ENCODE measurements around the gene CTR9. TPM values are rescaled to one million over a fixed set of nuclear protein-coding genes. Genes with fewer than 3 reads are reported as not detected.

The CTR9 gene
- total and polyA plus RNA-seq, 12 donors: 13.8 to 58.4 (median 32.4) TPM

- no peak for DNase-seq
- Histone ChIP-seq H3K36me3 (replicated peaks in 1 of 2) (no peaks in the 10 kb centered on the region), H3K9me3 (replicated peaks in 1 of 3) (no peaks in the 10 kb centered on the region), H3K4me1 (replicated peaks in 1 of 2) (no peaks in the 10 kb centered on the region), H3K27ac (no peak overlapping the region), H3K27me3 (no peaks in the 10 kb centered on the region), H3K4me3 (no peak overlapping the region)
- TF ChIP-seq POLR2A (IDR thresholded peaks at IDR 0.05) (no peak), CTCF (IDR thresholded peaks at IDR 0.05) (no peak)
- intact Hi-C loops (cut with DNase I): loop anchor here in 1 of 2 donors (10.0 kb wide), 1 partner anchor 51 kb away; no protein-coding TSS in a partner anchor
Measured at GRCh38 chr11:10725907-10726253, 25.2 kb upstream of the CTR9 start.

DNA sequence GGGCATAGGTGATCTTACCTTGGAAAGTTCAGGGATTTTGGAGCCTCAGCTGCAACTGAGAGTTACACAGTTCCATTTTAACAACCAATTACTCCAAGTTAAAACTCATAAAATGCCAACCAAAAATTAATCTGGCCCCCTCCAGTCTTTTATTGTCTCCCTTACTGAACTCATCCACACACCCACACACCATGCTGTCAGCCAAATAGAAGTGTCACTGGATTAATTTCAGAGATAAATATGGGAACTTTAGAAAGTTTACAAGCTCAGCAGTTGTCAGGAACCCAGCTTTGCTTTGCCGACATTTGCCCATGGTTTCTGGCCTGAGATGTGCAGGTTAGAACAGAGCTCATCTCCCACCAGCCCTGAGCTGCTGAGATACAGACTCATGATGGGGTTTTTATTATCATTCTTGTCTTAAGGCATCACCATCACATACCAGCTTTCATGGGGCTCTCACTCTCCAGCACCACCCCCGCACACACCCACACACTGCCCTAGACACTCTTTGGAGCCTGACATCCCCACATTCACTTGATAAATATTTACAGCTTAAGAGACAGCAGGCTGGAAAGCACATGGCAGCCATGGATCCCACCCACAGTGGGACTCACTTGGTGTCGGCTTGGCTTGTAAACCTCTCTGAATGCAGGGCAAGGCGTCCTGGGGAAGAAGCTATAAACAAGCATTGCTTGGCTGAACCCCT, 23.7 kb upstream of the CTR9 start:
- WGBS, 4 donors: 80 to 87% (median 83%) methylated on average over 4 of the region's 4 CpGs
- no peaks in the 10 kb centered on the region for H3K27me3 ChIP-seq
- no peak overlapping the region for H3K27ac ChIP-seq
- no peaks in the 10 kb centered on the region for H3K9me3 ChIP-seq (replicated peaks in 1 of 3)
- DNase-seq: no peak
- H3K4me3 ChIP-seq: no peak overlapping the region
- no peaks in the 10 kb centered on the region for H3K36me3 ChIP-seq (replicated peaks in 1 of 2)
- intact Hi-C loops (cut with DNase I): loop anchor here in 1 of 2 donors (10.0 kb wide), 1 partner anchor 52 kb away; no protein-coding TSS in a partner anchor
- H3K4me1 ChIP-seq (replicated peaks in 1 of 2): no peaks in the 10 kb centered on the region
- TF ChIP-seq POLR2A (IDR thresholded peaks at IDR 0.05): no peak

DNA sequence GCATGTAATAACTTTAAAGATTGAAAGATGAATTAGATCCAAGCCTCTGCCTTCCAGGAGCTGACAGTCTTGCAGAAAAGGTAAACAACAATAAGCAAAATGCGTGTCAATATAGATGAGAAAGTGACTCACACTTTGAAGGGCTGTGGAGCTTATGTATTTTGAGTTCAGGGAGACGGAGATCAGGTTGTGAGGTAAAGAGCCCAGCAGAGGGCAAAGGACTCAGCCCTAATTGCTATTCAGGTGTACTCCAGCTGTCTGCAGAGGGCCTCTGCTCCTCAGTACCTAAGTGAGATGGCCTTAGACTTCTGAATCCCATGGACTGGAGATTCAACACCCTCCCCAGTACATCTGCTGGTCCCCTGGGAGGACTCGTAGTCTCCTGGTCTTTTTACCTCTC, 22.9 kb upstream of the CTR9 start:
- intact Hi-C loops (cut with DNase I): loop anchor here in 1 of 2 donors (10.0 kb wide), 1 partner anchor 53 kb away; no protein-coding TSS in a partner anchor
- H3K4me1 ChIP-seq (replicated peaks in 1 of 2): no peaks in the 10 kb centered on the region
- WGBS, 4 donors: 91 to 95% (median 92%) methylated on average over 3 of the region's 3 CpGs
- H3K9me3 ChIP-seq (replicated peaks in 1 of 3): no peaks in the 10 kb centered on the region
- H3K4me3 ChIP-seq: no peak overlapping the region
- TF ChIP-seq POLR2A (IDR thresholded peaks at IDR 0.05) (no peak), CTCF (IDR thresholded peaks at IDR 0.05) (no peak)
- no peak for DNase-seq
- no peaks in the 10 kb centered on the region for H3K27me3 ChIP-seq
- H3K36me3 ChIP-seq (replicated peaks in 1 of 2): no peaks in the 10 kb centered on the region
- H3K27ac ChIP-seq: no peak overlapping the region

- Histone ChIP-seq H3K4me3 (no peak overlapping the region), H3K27me3 (no peaks in the 10 kb centered on the region), H3K4me1 (replicated peaks in 1 of 2) (no peaks in the 10 kb centered on the region), H3K36me3 (replicated peaks in 1 of 2) (no peaks in the 10 kb centered on the region), H3K9me3 (replicated peaks in 1 of 3) (no peaks in the 10 kb centered on the region), H3K27ac (no peak overlapping the region)
- no peak for DNase-seq
- intact Hi-C loops (cut with DNase I): loop anchor here in 1 of 2 donors (10.0 kb wide), 1 partner anchor 54 kb away; no protein-coding TSS in a partner anchor
- TF ChIP-seq CTCF (IDR thresholded peaks at IDR 0.05) (no peak), POLR2A (IDR thresholded peaks at IDR 0.05) (no peak)
- 57 to 71% (median 61%) methylated on average over 10 to 20 of the region's 20 CpGs for WGBS, 4 donors
Measured at GRCh38 chr11:10728789-10729472, 22.1 kb upstream of the CTR9 start.

All from adrenal gland (tissue), 12 donors.